IgD-negative memory B cell (primary cell): ENCODE results near the gene BORCS5. TPM values are rescaled to one million over a fixed set of nuclear protein-coding genes. Genes with fewer than 3 reads are reported as not detected.

Experiments used
- H3K27ac Mint-ChIP-seq, 3 donors: one replicate each; pipeline ENCODE4 v1.8.0; 2020 to 2022; ENCODE audit warnings: mild to moderate bottlenecking in 3 of 3, mixed read lengths in 3 of 3, moderate library complexity in 1 of 3
- H3K27me3 Mint-ChIP-seq: one replicate; pipeline ENCODE4 v1.8.0; 2021; ENCODE audit warnings: mixed read lengths
- H3K36me3 Mint-ChIP-seq: one replicate; pipeline ENCODE4 v1.8.0; 2020; ENCODE audit warnings: mild to moderate bottlenecking, mixed read lengths
- H3K4me1 Mint-ChIP-seq, 3 donors: one replicate each; pipeline ENCODE4 v1.8.0; 2020 to 2022; ENCODE audit warnings: mixed read lengths in 3 of 3, mild to moderate bottlenecking in 1 of 3
- H3K4me3 Mint-ChIP-seq, 4 donors: one replicate each; pipeline ENCODE4 v1.8.0; 2020 to 2022; ENCODE audit warnings: mild to moderate bottlenecking in 4 of 4, mixed read lengths in 4 of 4, moderate library complexity in 3 of 4
- H3K9me3 Mint-ChIP-seq, 3 donors: one replicate each; pipeline ENCODE4 v1.8.0; 2020 to 2021; ENCODE audit warnings: mixed read lengths in 3 of 3, mild to moderate bottlenecking in 1 of 3
- polyA plus RNA-seq: library from polyadenylated mRNA; unstranded; fragments of 300-500 nt; fragmentation: Illumina TruSeq; gene quantifications from one replicate; pipeline ENCODE4 v1.2.3, GENCODE V29; 2021

The BORCS5 gene
- polyA plus RNA-seq, 1 donor from 2014 or later = 19.9 TPM

- H3K4me3 Mint-ChIP-seq = no peak overlapping the region
- H3K36me3 Mint-ChIP-seq = peaks cover 2% of the 10 kb centered on the region
- peaks cover 5 to 10% (median 9%) of the 10 kb centered on the region in 3 donors for H3K4me1 Mint-ChIP-seq
- H3K9me3 Mint-ChIP-seq = no peaks in the 10 kb centered on the region
- peak overlapping the region in 1 of 3 donors; percentile 5 for H3K27ac Mint-ChIP-seq
- no peaks in the 10 kb centered on the region for H3K27me3 Mint-ChIP-seq
Observed at GRCh38 chr12:12481631-12482030, 124.8 kb downstream of the BORCS5 start.

GRCh38 chr12:12482150-12482761, 125.4 kb downstream of the BORCS5 start:
- H3K27ac Mint-ChIP-seq = peak overlapping the region in 2 of 3 donors; percentile 14 to 36
- no peaks in the 10 kb centered on the region for H3K9me3 Mint-ChIP-seq
- H3K4me3 Mint-ChIP-seq = peak overlapping the region in 1 of 4 donors; percentile 13
- H3K36me3 Mint-ChIP-seq = peaks cover 2% of the 10 kb centered on the region
- H3K4me1 Mint-ChIP-seq = peaks cover 5 to 12% (median 9%) of the 10 kb centered on the region in 3 donors
- H3K27me3 Mint-ChIP-seq = no peaks in the 10 kb centered on the region

GRCh38 chr12:12482959-12483358, 126.1 kb downstream of the BORCS5 start:
- Mint-ChIP-seq H3K27me3 (no peaks in the 10 kb centered on the region), H3K4me3 (peak overlapping the region in 1 of 4 donors; percentile 18), H3K9me3 (no peaks in the 10 kb centered on the region), H3K27ac (peak overlapping the region in 1 of 3 donors; percentile 13), H3K4me1 (peaks cover 5 to 12% (median 9%) of the 10 kb centered on the region in 3 donors), H3K36me3 (peaks cover 2% of the 10 kb centered on the region)

- Mint-ChIP-seq H3K4me1 (peaks cover 5 to 12% (median 9%) of the 10 kb centered on the region in 3 donors), H3K27ac (peak overlapping the region in 1 of 3 donors; percentile 11), H3K9me3 (no peaks in the 10 kb centered on the region), H3K27me3 (no peaks in the 10 kb centered on the region), H3K4me3 (no peak overlapping the region), H3K36me3 (peaks cover 2% of the 10 kb centered on the region)
Observed at GRCh38 chr12:12483438-12483837, 126.6 kb downstream of the BORCS5 start.

GRCh38 chr12:12486661-12487240, 129.9 kb downstream of the BORCS5 start:
- Mint-ChIP-seq H3K36me3 (peaks cover 2% of the 10 kb centered on the region), H3K4me1 (peaks cover 5 to 10% (median 9%) of the 10 kb centered on the region in 3 donors), H3K27me3 (no peaks in the 10 kb centered on the region), H3K9me3 (no peaks in the 10 kb centered on the region), H3K27ac (no peak overlapping the region), H3K4me3 (no peak overlapping the region)

GRCh38 chr12:12487490-12487889, 130.6 kb downstream of the BORCS5 start:
- Mint-ChIP-seq H3K9me3 (no peaks in the 10 kb centered on the region), H3K4me1 (peaks cover 3 to 10% (median 5%) of the 10 kb centered on the region in 3 donors), H3K4me3 (no peak overlapping the region), H3K27ac (no peak overlapping the region), H3K36me3 (peaks cover 2% of the 10 kb centered on the region), H3K27me3 (no peaks in the 10 kb centered on the region)

- Mint-ChIP-seq H3K9me3 (no peaks in the 10 kb centered on the region), H3K27ac (no peak overlapping the region), H3K36me3 (peaks cover 2% of the 10 kb centered on the region), H3K4me3 (no peak overlapping the region), H3K27me3 (no peaks in the 10 kb centered on the region), H3K4me1 (peaks cover 0 to 7% (median 0%) of the 10 kb centered on the region in 3 donors)
Observed at GRCh38 chr12:12488296-12488695, 131.4 kb downstream of the BORCS5 start.

GRCh38 chr12:12488823-12489550, 132.1 kb downstream of the BORCS5 start:
- H3K4me1 Mint-ChIP-seq = peaks cover 0 to 2% (median 0%) of the 10 kb centered on the region in 3 donors
- H3K9me3 Mint-ChIP-seq = no peaks in the 10 kb centered on the region
- no peak overlapping the region for H3K4me3 Mint-ChIP-seq
- peak overlapping the region in 1 of 3 donors; percentile 35 for H3K27ac Mint-ChIP-seq
- H3K36me3 Mint-ChIP-seq = peaks cover 2% of the 10 kb centered on the region
- no peaks in the 10 kb centered on the region for H3K27me3 Mint-ChIP-seq

GRCh38 chr12:12491606-12492005, 134.7 kb downstream of the BORCS5 start:
- Mint-ChIP-seq H3K9me3 (no peaks in the 10 kb centered on the region), H3K36me3 (peaks cover 2% of the 10 kb centered on the region), H3K27me3 (no peaks in the 10 kb centered on the region), H3K27ac (no peak overlapping the region), H3K4me3 (no peak overlapping the region), H3K4me1 (peaks cover 0 to 2% (median 0%) of the 10 kb centered on the region in 3 donors)

GRCh38 chr12:12492547-12492946, 135.7 kb downstream of the BORCS5 start:
- no peak overlapping the region for H3K27ac Mint-ChIP-seq
- no peaks in the 10 kb centered on the region for H3K4me1 Mint-ChIP-seq
- H3K9me3 Mint-ChIP-seq = no peaks in the 10 kb centered on the region
- H3K4me3 Mint-ChIP-seq = no peak overlapping the region
- H3K27me3 Mint-ChIP-seq = no peaks in the 10 kb centered on the region
- no peaks in the 10 kb centered on the region for H3K36me3 Mint-ChIP-seq

- Mint-ChIP-seq H3K27me3 (no peaks in the 10 kb centered on the region), H3K27ac (no peak overlapping the region), H3K9me3 (no peaks in the 10 kb centered on the region), H3K36me3 (no peaks in the 10 kb centered on the region), H3K4me1 (no peaks in the 10 kb centered on the region), H3K4me3 (no peak overlapping the region)
Observed at GRCh38 chr12:12495536-12495935, 138.7 kb downstream of the BORCS5 start.

- H3K36me3 Mint-ChIP-seq = no peaks in the 10 kb centered on the region
- H3K9me3 Mint-ChIP-seq = no peaks in the 10 kb centered on the region
- peaks cover 0 to 3% (median 0%) of the 10 kb centered on the region in 3 donors for H3K4me1 Mint-ChIP-seq
- H3K4me3 Mint-ChIP-seq = no peak overlapping the region
- H3K27ac Mint-ChIP-seq = no peak overlapping the region
- H3K27me3 Mint-ChIP-seq = no peaks in the 10 kb centered on the region
Observed at GRCh38 chr12:12498210-12498609, 141.3 kb downstream of the BORCS5 start.

- H3K27me3 Mint-ChIP-seq = no peaks in the 10 kb centered on the region
- peak overlapping the region in 1 of 3 donors; percentile 40 for H3K27ac Mint-ChIP-seq
- no peak overlapping the region for H3K4me3 Mint-ChIP-seq
Observed at GRCh38 chr12:12499909-12500604, 143.2 kb downstream of the BORCS5 start.

GRCh38 chr12:12501121-12501520, 144.2 kb downstream of the BORCS5 start:
- no peaks in the 10 kb centered on the region for H3K27me3 Mint-ChIP-seq
- H3K4me1 Mint-ChIP-seq = peaks cover 3 to 12% (median 10%) of the 10 kb centered on the region in 3 donors
- no peak overlapping the region for H3K27ac Mint-ChIP-seq
- no peaks in the 10 kb centered on the region for H3K9me3 Mint-ChIP-seq
- no peak overlapping the region for H3K4me3 Mint-ChIP-seq
- H3K36me3 Mint-ChIP-seq = no peaks in the 10 kb centered on the region

More at GRCh38 chr12:12499909-12500604, 143.2 kb downstream of the BORCS5 start:
- peaks cover 0 to 6% (median 5%) of the 10 kb centered on the region in 3 donors for H3K4me1 Mint-ChIP-seq
- no peaks in the 10 kb centered on the region for H3K36me3 Mint-ChIP-seq
- no peaks in the 10 kb centered on the region for H3K9me3 Mint-ChIP-seq
